PFSK-1 (cell line): ENCODE data around the gene ACOT7.

Experiments used
- FOXP2 ChIP-seq: optimal IDR thresholded peaks from 2 replicates; pipeline ENCODE3; 2011; ENCODE audit warnings: borderline replicate concordance, control low read depth, inconsistent platforms; ENCODE audit not compliant: insufficient read depth; ENCODE audit errors: extremely low read length, extremely low read depth
- POLR2AphosphoS5 ChIP-seq: IDR thresholded peaks from 2 replicates; pipeline ENCODE4 v1.6.1; 2012; ENCODE audit warnings: low read depth, mild to moderate bottlenecking, control low read depth, low read length, moderate library complexity
- SIN3A ChIP-seq: IDR thresholded peaks from 2 replicates; pipeline ENCODE4 v1.6.1; 2012; ENCODE audit warnings: mild to moderate bottlenecking, low read length, moderate library complexity, borderline replicate concordance; ENCODE audit not compliant: insufficient read depth
- TAF1 ChIP-seq: IDR thresholded peaks from 2 replicates; pipeline ENCODE4 v1.6.1; 2012; ENCODE audit warnings: low read length, control low read depth, borderline replicate concordance; ENCODE audit not compliant: insufficient read depth
- TF ChIP-seq, protein P1 (sequence below), 2 experiments: IDR thresholded peaks; 2 replicates each; pipeline versions ENCODE4 v1.6.1 to v1.8.0; 2011 to 2012; ENCODE audit warnings: low read depth in 2 of 2, low read length in 2 of 2, control low read depth in 1 of 2, inconsistent platforms in 1 of 2, mild to moderate bottlenecking in 1 of 2, moderate library complexity in 1 of 2; ENCODE audit not compliant: insufficient read depth in 1 of 2

Gene ACOT7

GRCh38 chr1:6355621-6356020 is 37.9 kb downstream of the ACOT7 start:
- TF ChIP-seq, protein P1, sequence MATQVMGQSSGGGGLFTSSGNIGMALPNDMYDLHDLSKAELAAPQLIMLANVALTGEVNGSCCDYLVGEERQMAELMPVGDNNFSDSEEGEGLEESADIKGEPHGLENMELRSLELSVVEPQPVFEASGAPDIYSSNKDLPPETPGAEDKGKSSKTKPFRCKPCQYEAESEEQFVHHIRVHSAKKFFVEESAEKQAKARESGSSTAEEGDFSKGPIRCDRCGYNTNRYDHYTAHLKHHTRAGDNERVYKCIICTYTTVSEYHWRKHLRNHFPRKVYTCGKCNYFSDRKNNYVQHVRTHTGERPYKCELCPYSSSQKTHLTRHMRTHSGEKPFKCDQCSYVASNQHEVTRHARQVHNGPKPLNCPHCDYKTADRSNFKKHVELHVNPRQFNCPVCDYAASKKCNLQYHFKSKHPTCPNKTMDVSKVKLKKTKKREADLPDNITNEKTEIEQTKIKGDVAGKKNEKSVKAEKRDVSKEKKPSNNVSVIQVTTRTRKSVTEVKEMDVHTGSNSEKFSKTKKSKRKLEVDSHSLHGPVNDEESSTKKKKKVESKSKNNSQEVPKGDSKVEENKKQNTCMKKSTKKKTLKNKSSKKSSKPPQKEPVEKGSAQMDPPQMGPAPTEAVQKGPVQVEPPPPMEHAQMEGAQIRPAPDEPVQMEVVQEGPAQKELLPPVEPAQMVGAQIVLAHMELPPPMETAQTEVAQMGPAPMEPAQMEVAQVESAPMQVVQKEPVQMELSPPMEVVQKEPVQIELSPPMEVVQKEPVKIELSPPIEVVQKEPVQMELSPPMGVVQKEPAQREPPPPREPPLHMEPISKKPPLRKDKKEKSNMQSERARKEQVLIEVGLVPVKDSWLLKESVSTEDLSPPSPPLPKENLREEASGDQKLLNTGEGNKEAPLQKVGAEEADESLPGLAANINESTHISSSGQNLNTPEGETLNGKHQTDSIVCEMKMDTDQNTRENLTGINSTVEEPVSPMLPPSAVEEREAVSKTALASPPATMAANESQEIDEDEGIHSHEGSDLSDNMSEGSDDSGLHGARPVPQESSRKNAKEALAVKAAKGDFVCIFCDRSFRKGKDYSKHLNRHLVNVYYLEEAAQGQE (IDR thresholded peaks at IDR 0.05; ENCODE audit: insufficient read depth in 1 of 2, low read depth in 2 of 2, low read length in 2 of 2), result no peak
- no peak for TF ChIP-seq SIN3A
- no peak for TF ChIP-seq POLR2AphosphoS5
- TF ChIP-seq TAF1, result no peak
- TF ChIP-seq FOXP2, result no peak

DNA sequence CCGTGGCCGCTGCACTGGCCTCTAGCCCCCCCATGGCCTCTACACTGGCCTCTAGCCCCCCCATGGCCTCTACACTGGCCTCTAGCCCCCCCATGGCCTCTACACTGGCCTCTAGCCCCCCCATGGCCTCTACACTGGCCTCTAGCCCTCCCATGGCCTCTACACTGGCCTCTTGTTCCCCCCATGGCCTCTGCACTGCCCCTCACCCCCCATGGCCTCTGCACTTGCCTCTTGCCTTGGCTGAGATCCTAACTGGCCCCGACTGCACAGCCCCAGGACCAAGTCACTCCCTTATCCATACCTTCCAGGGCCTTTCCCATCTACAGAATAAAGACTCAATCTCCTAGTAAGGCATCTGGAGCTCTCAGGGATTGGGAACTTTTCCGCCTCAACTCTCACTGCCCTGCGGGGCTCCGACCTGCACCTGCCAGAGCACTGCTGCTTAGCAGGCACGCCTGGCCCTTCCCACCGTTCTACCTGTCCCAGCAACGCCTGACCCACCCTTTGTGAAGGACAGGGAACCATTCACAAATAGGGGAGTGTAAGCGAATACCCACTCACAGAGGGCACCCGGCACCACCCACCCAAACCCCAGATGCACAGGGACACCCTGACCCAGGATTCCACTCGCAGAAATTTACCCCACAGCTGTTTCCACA is 38.8 kb downstream of the ACOT7 start:
- TF ChIP-seq FOXP2 (no peak), POLR2AphosphoS5 (no peak), SIN3A (no peak), TAF1 (no peak)
- TF ChIP-seq, protein P1 (IDR thresholded peaks at IDR 0.05; ENCODE audit: insufficient read depth in 1 of 2, low read depth in 2 of 2, low read length in 2 of 2), result no peak

DNA sequence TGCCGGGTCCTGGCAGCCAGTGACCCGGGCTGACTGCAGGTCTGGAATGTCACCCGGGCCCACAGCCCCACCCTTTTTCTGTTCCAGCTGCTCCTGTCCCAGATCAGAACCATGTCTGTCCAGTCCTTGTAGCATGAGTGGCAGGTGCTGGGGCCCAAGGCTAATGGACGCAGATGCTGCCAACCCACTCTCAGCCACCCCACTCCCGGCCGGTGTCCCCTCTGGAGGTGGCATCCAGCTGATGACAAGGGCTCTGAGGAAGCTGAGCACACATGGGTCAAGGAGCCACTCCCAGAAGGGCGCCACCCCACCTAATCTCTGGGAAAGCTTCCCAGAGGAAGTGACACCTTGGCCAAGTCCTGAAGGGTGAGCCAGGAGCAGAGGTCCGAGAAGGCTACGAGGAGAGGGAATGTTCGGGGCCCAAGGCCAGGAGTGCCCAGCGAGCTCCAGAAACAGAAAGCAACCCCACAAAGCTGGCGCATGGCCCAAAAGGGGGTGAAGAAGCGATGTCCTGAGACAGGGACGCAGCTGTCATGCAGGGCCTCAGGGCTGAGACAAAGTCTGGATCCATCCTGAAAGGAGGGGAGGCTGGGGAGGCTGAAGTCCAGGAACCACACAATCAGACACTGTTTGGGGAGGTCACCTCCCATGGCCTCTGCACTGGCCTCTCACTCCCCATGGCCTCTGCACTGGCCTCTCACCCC is 39.5 kb downstream of the ACOT7 start:
- TF ChIP-seq, protein P1 (IDR thresholded peaks at IDR 0.05; ENCODE audit: insufficient read depth in 1 of 2, low read depth in 2 of 2, low read length in 2 of 2), result no peak
- TF ChIP-seq TAF1 (no peak), POLR2AphosphoS5 (no peak), FOXP2 (no peak), SIN3A (no peak)

GRCh38 chr1:6353619-6353954 is 40.0 kb downstream of the ACOT7 start:
- TF ChIP-seq FOXP2 (no peak), TAF1 (no peak)

DNA sequence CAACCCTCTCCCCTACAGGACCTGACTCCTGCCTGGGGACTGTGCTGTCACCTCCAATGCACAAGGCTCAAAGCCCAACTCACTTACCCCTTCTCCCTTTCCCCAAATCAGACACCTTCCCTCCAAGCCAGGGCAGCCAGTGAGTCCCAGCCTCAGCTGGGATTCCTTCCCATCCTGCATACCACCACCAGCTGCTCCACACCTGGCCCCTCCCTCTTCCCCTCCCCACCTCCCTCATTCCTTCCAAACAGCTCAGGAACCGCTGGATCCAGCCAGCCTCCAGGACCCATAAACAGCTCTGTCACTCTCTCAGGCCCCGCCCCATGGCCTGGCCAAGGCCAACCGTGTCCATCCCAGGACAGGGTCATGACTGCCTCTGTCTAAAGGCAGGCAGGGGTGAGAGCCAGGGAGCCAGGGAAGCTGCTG is 41.4 kb downstream of the ACOT7 start:
- TF ChIP-seq, protein P1 (IDR thresholded peaks at IDR 0.05; ENCODE audit: insufficient read depth in 1 of 2, low read depth in 2 of 2, low read length in 2 of 2), result no peak
- TF ChIP-seq POLR2AphosphoS5, result no peak
- no peak for TF ChIP-seq FOXP2
- no peak for TF ChIP-seq SIN3A
- no peak for TF ChIP-seq TAF1
